Measurements from ENCODE around the gene SLC66A3.

The SLC66A3 gene

GRCh38 chr2:11146076-11146475 is 9.2 kb upstream of the SLC66A3 start:
- no peak for TF ChIP-seq ZFX (IDR thresholded peaks at IDR 0.05; ENCODE audit: borderline replicate concordance)
- no peak for TF ChIP-seq CTCF (IDR thresholded peaks at IDR 0.05)
- H3K27ac ChIP-seq = no peak overlapping the region

DNA sequence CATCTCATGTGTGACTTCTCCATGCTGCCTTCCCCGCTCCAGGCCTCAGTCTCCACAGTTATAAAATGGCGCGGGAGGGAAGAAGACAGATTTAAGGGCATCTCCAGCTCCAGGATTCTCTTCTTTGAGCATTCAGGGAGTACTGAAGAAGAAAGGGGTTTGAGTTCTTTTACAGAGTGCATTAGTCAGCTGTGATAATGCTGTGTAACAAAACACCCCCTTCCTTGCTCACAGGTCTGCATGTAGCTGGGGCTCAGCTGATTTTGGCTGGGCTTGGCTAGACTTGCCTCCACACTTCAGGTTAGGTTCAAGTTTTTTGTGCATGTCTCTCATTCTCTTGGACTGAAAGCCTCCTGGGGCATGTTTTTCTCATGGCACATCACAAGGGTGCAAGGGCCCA is 8.0 kb upstream of the SLC66A3 start:
- no peak for TF ChIP-seq ZFX (IDR thresholded peaks at IDR 0.05; ENCODE audit: borderline replicate concordance)
- TF ChIP-seq CTCF (IDR thresholded peaks at IDR 0.05) = no peak

DNA sequence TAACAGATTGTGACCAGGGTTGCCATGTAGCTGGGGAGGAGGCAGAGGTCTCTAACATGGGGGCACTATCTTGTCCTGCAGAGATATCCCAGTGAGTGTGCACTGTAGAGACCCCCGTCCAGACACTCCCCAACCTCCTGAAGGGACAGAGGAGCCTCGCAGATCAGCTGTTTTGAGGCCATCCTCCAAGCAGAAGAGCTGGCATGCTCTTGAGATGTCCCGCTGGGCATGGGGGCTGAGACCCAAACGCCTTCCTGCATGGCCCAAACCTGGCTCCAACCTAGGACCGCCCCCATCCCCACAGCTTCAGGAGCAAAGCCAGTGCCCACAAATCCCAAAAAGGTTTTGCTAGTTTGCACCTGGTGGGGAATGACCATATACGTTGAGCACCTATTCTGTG is 2.7 kb upstream of the SLC66A3 start:
- TF ChIP-seq ZFX (IDR thresholded peaks at IDR 0.05; ENCODE audit: borderline replicate concordance) (no peak), CTCF (IDR thresholded peaks at IDR 0.05) (no peak)

More for the DNA sequence above, 8.0 kb upstream of the SLC66A3 start:
- H3K27ac ChIP-seq = no peak overlapping the region

GRCh38 chr2:11154016-11154922 is 998 bp upstream of the SLC66A3 start:
- H3K27ac ChIP-seq = peak overlapping the region; percentile 72
- TF ChIP-seq CTCF (IDR thresholded peaks at IDR 0.05) (no peak), ZFX (IDR thresholded peaks at IDR 0.05; ENCODE audit: borderline replicate concordance) (no peak)

More for the DNA sequence above, 2.7 kb upstream of the SLC66A3 start:
- no peak overlapping the region for H3K27ac ChIP-seq

DNA sequence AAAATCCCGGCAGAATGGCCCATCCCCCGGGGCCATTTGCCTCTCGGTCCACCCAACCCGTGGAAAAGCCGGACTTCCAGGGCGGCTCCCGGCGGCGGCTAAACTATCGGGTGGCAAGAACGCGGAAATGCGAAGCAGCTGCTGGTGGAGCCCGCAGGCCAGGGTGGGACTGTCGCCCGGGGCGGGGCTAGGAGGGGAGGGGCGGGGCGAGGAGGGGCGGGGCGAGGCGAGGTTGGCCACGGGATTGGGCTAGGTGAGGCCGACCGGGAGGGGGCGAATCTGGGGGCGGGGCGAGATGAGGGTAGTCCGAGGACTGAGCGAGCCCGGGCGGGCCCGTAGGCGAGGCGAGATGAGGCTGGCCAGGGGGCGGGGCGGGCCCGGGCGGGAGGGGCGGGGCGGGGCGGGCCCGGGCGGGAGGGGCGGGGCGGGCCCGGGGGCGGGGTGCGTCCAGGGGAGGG is 315 bp upstream of the SLC66A3 start:
- H3K27ac ChIP-seq = peak overlapping the region; percentile 84

GRCh38 chr2:11156396-11157075 is 1.3 kb downstream of the SLC66A3 start:
- no peak overlapping the region for H3K27ac ChIP-seq
- TF ChIP-seq ZFX (IDR thresholded peaks at IDR 0.05; ENCODE audit: borderline replicate concordance) = no peak
- no peak for TF ChIP-seq CTCF (IDR thresholded peaks at IDR 0.05)

More for the DNA sequence above, 315 bp upstream of the SLC66A3 start:
- no peak for TF ChIP-seq ZFX (IDR thresholded peaks at IDR 0.05; ENCODE audit: borderline replicate concordance)
- no peak for TF ChIP-seq CTCF (IDR thresholded peaks at IDR 0.05)

DNA sequence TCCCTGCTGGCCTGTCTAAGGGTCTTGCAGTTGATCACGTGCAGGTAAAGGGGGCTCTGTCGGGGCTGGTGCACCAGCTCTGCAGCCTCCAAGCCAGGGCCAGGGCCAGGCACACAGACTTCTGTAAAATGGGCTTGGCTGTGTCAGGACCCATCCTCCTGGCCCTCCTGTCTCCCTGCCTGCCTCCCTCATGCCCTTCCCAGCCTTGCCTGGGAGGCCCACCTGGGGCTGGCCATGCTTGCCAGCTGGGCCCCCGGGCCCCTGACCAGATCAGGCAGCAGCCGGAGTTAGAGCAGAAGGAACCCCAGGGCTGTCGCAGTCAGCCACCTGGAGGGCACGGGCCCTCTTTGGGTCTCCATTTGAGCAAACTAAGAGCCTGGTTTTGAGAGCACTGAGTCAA is 2.0 kb downstream of the SLC66A3 start:
- TF ChIP-seq CTCF (IDR thresholded peaks at IDR 0.05) (no peak), ZFX (IDR thresholded peaks at IDR 0.05; ENCODE audit: borderline replicate concordance) (no peak)
- H3K27ac ChIP-seq = no peak overlapping the region
